K562 (cell line): ENCODE data around the gene PCNX3.
"Not testable (repeated sequence)": the region's sequence is repeated elsewhere in the genome, so short reads cannot be mapped to it uniquely, and the experiment has no call there.

Experiments
- EP300 ChIP-seq: IDR thresholded peaks from 2 replicates; pipeline ENCODE4 v1.6.1; 2012; ENCODE audit warnings: low read length, improper control_type of control experiment
- JUN ChIP-seq, 2 experiments: sonication (generic) in 1 of 2; formaldehyde crosslinking in 1 of 2; IDR thresholded peaks; 2 replicates each; pipeline versions ENCODE4 v1.6.1 to v1.8.0; 2012 to 2022; ENCODE audit warnings: borderline replicate concordance in 2 of 2, mild to moderate bottlenecking in 2 of 2, improper control_type of control experiment in 1 of 2, low read depth in 1 of 2, low read length in 1 of 2, missing genetic modification reagents in 1 of 2
- JUND ChIP-seq, 2 experiments: IDR thresholded peaks; 2 replicates in 1 of 2; 3 replicates in 1 of 2; pipeline ENCODE4 v1.6.1; 2011; ENCODE audit warnings: borderline replicate concordance in 2 of 2, low read depth in 2 of 2, low read length in 2 of 2, improper control_type of control experiment in 1 of 2, missing biosample characterization in 1 of 2, missing genetic modification characterization in 1 of 2, missing genetic modification reagents in 1 of 2
- NFATC3 ChIP-seq: fragments of 450-650 bp; IDR thresholded peaks from 2 replicates; pipeline ENCODE4 v1.6.1; 2017; ENCODE audit warnings: mild to moderate bottlenecking
- POLR2A ChIP-seq: fragments of 450-650 bp; conservative IDR thresholded peaks from 2 replicates; pipeline ENCODE4 v1.6.1; 2016
- SRF ChIP-seq, 2 experiments: fragments of 250-450, 450-650 bp in 1 of 2; sonication (Bioruptor Pico) in 1 of 2; sonication (generic) in 1 of 2; formaldehyde crosslinking; IDR thresholded peaks; 2 replicates each; pipeline versions ENCODE4 v1.5.0 to v1.5.1; 2020 to 2022; ENCODE audit warnings: mild to moderate bottlenecking in 1 of 2, missing genetic modification reagents in 1 of 2
- ZC3H8 ChIP-seq: fragments of 450-650 bp; IDR thresholded peaks from 2 replicates; pipeline ENCODE4 v1.6.1; 2017

DNA sequence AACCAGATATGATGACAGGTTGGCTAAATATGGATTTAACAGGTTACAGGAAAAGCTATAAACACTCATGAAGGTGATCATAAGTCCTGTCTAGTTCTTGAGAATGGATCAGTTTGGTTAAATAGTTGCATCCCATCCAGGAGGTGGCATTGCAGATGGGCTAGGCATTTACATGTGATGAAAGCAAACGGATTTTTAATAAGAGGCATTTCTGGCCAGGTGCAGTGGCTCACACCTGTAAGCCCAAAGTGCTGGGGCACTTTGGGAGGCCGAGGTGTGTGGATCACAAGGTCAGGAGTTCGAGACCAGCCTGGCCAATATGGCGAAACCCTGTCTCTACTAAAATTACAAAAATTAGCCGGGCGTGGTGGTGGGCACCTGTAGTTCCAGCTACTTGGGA, 67.9 kb downstream of the PCNX3 start:
- TF ChIP-seq JUND (IDR thresholded peaks at IDR 0.05; ENCODE audit: borderline replicate concordance, low read depth, low read length); JUND (tag; IDR thresholded peaks at IDR 0.05; ENCODE audit: borderline replicate concordance, low read depth, low read length); JUN (IDR thresholded peaks at IDR 0.05; ENCODE audit: borderline replicate concordance, low read depth, low read length); JUN (CRISPR knock-in tag; IDR thresholded peaks at IDR 0.05; ENCODE audit: borderline replicate concordance); SRF (CRISPR knock-in tag; IDR thresholded peaks at IDR 0.05); POLR2A; EP300; ZC3H8; NFATC3: not testable (repeated sequence)
